ENCODE data around the gene ENTPD5.
"Not testable (repeated sequence)": the region's sequence is repeated elsewhere in the genome, so short reads cannot be mapped to it uniquely, and the experiment has no call there.

The ENTPD5 gene

GRCh38 chr14:74005664-74006063, 13.4 kb downstream of the ENTPD5 start:
- not testable (repeated sequence) for DNase-seq (ENCODE audit: low spot score)

GRCh38 chr14:73998726-73999125, 20.4 kb downstream of the ENTPD5 start:
- no peak for DNase-seq (ENCODE audit: low spot score)

GRCh38 chr14:73997944-73998447, 21.1 kb downstream of the ENTPD5 start:
- no peak for DNase-seq (ENCODE audit: low spot score)

- DNase-seq (ENCODE audit: low spot score), result no peak
Observed at GRCh38 chr14:73997108-73997943, 21.8 kb downstream of the ENTPD5 start.

- no peak for DNase-seq (ENCODE audit: low spot score)
Observed at GRCh38 chr14:73996731-73997107, 22.4 kb downstream of the ENTPD5 start.

- no peak for DNase-seq (ENCODE audit: low spot score)
Observed at GRCh38 chr14:73995977-73996378, 23.1 kb downstream of the ENTPD5 start.

GRCh38 chr14:73994926-73995325, 24.2 kb downstream of the ENTPD5 start:
- DNase-seq (ENCODE audit: low spot score), result not testable (repeated sequence)

GRCh38 chr14:73991092-73991491, 28.0 kb downstream of the ENTPD5 start:
- DNase-seq (ENCODE audit: low spot score), result no peak

GRCh38 chr14:73988656-73989055, 30.4 kb downstream of the ENTPD5 start:
- DNase-seq (ENCODE audit: low spot score), result not testable (repeated sequence)

- DNase-seq (ENCODE audit: low spot score), result no peak
Observed at GRCh38 chr14:73988065-73988464, 31.0 kb downstream of the ENTPD5 start.

GRCh38 chr14:73977896-73978295, 41.2 kb downstream of the ENTPD5 start:
- DNase-seq (ENCODE audit: low spot score), result no peak

- no peak for DNase-seq (ENCODE audit: low spot score)
Observed at GRCh38 chr14:73976125-73976524, 43.0 kb downstream of the ENTPD5 start.

- no peak for DNase-seq (ENCODE audit: low spot score)
Observed at GRCh38 chr14:73973497-73973896, 45.6 kb downstream of the ENTPD5 start.

- DNase-seq (ENCODE audit: low spot score), result no peak
Observed at GRCh38 chr14:73968885-73969284, 50.2 kb downstream of the ENTPD5 start.

- no peak for DNase-seq (ENCODE audit: low spot score)
Observed at GRCh38 chr14:73965216-73965615, 53.9 kb downstream of the ENTPD5 start.

GRCh38 chr14:73961192-73961591, 57.9 kb downstream of the ENTPD5 start:
- DNase-seq (ENCODE audit: low spot score), result no peak

- DNase-seq (ENCODE audit: low spot score), result no peak
Observed at GRCh38 chr14:73958591-73958990, 60.5 kb downstream of the ENTPD5 start.

GRCh38 chr14:73955674-73956073, 63.4 kb downstream of the ENTPD5 start:
- no peak for DNase-seq (ENCODE audit: low spot score)

GRCh38 chr14:73953731-73954130, 65.4 kb downstream of the ENTPD5 start:
- no peak for DNase-seq (ENCODE audit: low spot score)

GRCh38 chr14:73949752-73950734, 69.0 kb downstream of the ENTPD5 start, which contains the start of the genes COQ6 and FAM161B:
TSS of gene COQ6 (plus strand) at chr14:73950302. CDS start at chr14:73950333, 31 bp downstream.
TSS of gene FAM161B (minus strand) at chr14:73950094. CDS start at chr14:73950026, 68 bp downstream.
- DNase-seq (ENCODE audit: low spot score), result peak; percentile 75

- DNase-seq (ENCODE audit: low spot score), result no peak
Observed at GRCh38 chr14:73945159-73945670, 73.9 kb downstream of the ENTPD5 start.

Data from HuH-7.5 (cell line).